Upper lobe of left lung (tissue), 4 donors: Measurements from ENCODE around the gene TRAF3.

ENCODE experiments used
- CTCF ChIP-seq, 6 experiments: fragments of 450-650 bp in 4 of 6; fragments of 200-600 bp in 2 of 6; sonication (generic) in 2 of 6; IDR thresholded peaks; one replicate each; pipeline ENCODE4 v1.5.1; 2016 to 2019; ENCODE audit warnings: antibody characterized with exemption in 6 of 6
- EP300 ChIP-seq, 4 donors: sonication (generic); formaldehyde crosslinking; IDR thresholded peaks; one replicate each; pipeline ENCODE4 v1.5.1; 2017; ENCODE audit warnings: antibody characterized with exemption in 4 of 4, control low read depth in 2 of 4
- POLR2A ChIP-seq, 4 donors: fragments of 450-650 bp; IDR thresholded peaks; one replicate each; pipeline ENCODE4 v1.5.1; 2016 to 2017; ENCODE audit warnings: antibody characterized with exemption in 4 of 4, mild to moderate bottlenecking in 2 of 4
- POLR2AphosphoS5 ChIP-seq, 2 donors: sonication (generic); formaldehyde crosslinking; IDR thresholded peaks; one replicate each; pipeline ENCODE4 v1.5.1; 2017; ENCODE audit warnings: antibody characterized with exemption in 2 of 2

GRCh38 chr14:102786768-102787167, 9.5 kb downstream of the TRAF3 start:
- TF ChIP-seq CTCF (IDR thresholded peaks at IDR 0.05): no peak
- TF ChIP-seq POLR2A (IDR thresholded peaks at IDR 0.05): no peak
- no peak for TF ChIP-seq POLR2AphosphoS5 (IDR thresholded peaks at IDR 0.05)
- no peak for TF ChIP-seq EP300 (IDR thresholded peaks at IDR 0.05)
